GM04504 (cell line): ENCODE results near the gene UNC13D.

Experiments used
- DNase-seq: peaks from one replicate; pipeline ENCODE4 v3.0.0-alpha.2; 2012; ENCODE audit warnings: low read depth

The UNC13D gene

GRCh38 chr17:75850928-75851692, 6.9 kb upstream of the UNC13D start:
- no peak for DNase-seq

GRCh38 chr17:75849724-75850123, 5.5 kb upstream of the UNC13D start:
- no peak for DNase-seq

GRCh38 chr17:75849279-75849646, 5.1 kb upstream of the UNC13D start:
- no peak for DNase-seq

- DNase-seq = no peak
These were observed 4.5 kb upstream of the UNC13D start for GRCh38 chr17:75848523-75849278.

- DNase-seq = no peak
These were observed 3.7 kb upstream of the UNC13D start for GRCh38 chr17:75847614-75848522.

- DNase-seq = no peak
These were observed 2.7 kb upstream of the UNC13D start for GRCh38 chr17:75846692-75847613.

GRCh38 chr17:75845933-75846691, 1.9 kb upstream of the UNC13D start:
- DNase-seq = no peak

- no peak for DNase-seq
These were observed 981 bp upstream of the UNC13D start for GRCh38 chr17:75845058-75845711.

GRCh38 chr17:75844530-75845057, 390 bp upstream of the UNC13D start:
- no peak for DNase-seq

- no peak for DNase-seq
These were observed 1.1 kb downstream of the UNC13D start for GRCh38 chr17:75842963-75843576.

GRCh38 chr17:75842411-75842810, 1.8 kb downstream of the UNC13D start:
- no peak for DNase-seq

GRCh38 chr17:75840799-75841164, 3.4 kb downstream of the UNC13D start:
- no peak for DNase-seq

- DNase-seq = no peak
These were observed 4.0 kb downstream of the UNC13D start for GRCh38 chr17:75839942-75840798.

- DNase-seq = no peak
These were observed 5.8 kb downstream of the UNC13D start for GRCh38 chr17:75838410-75838809.

- DNase-seq = no peak
These were observed 6.3 kb downstream of the UNC13D start for GRCh38 chr17:75837899-75838298.

- DNase-seq = no peak
These were observed 7.6 kb downstream of the UNC13D start for GRCh38 chr17:75836605-75837004.

GRCh38 chr17:75835654-75835987, 8.6 kb downstream of the UNC13D start:
- DNase-seq = no peak

GRCh38 chr17:75834928-75835653, 9.1 kb downstream of the UNC13D start:
- DNase-seq = no peak
